A673 (cell line): ENCODE results near the gene PSG1. TPM values are rescaled to one million over a fixed set of nuclear protein-coding genes. Genes with fewer than 3 reads are reported as not detected.
"Not testable (repeated sequence)": the region's sequence is repeated elsewhere in the genome, so short reads cannot be mapped to it uniquely, and the experiment has no call there.

Source experiments
- BruUV-seq: library from RNA; stranded (reverse); fragments of 400-500 nt; replicated peaks from 2 replicates; lab custom pipeline; 2021; lab: Mats Ljungman, UMichigan
- CTCF ChIA-PET: fragments of 300-600 bp; sonication (Branson Sonifier 250); formaldehyde crosslinking; loops from one replicate; lab custom pipeline; 2022; ENCODE audit warnings: antibody characterized with exemption; lab: Charles Lee
- POLR2A ChIA-PET: fragments of 300-600 bp; sonication (Branson Sonifier 250); formaldehyde crosslinking; loops from one replicate; lab custom pipeline; 2022; ENCODE audit warnings: antibody characterized with exemption; ENCODE audit not compliant: low non-redundant PET; lab: Charles Lee
- DNase-seq: peaks from one replicate; pipeline ENCODE4 v3.0.0-alpha.2; 2015; ENCODE audit warnings: low spot score
- H3K27ac ChIP-seq: fragments of 200-600 bp; sonication (generic); 2 replicates; pipeline ENCODE4 v1.5.1; 2016; ENCODE audit warnings: mixed run types, low read depth, mild to moderate bottlenecking, mixed read lengths, antibody characterized with exemption, low read length; ENCODE audit not compliant: poor library complexity, severe bottlenecking
- H3K27me3 ChIP-seq: fragments of 200-600 bp; sonication (generic); replicated peaks from 2 replicates; pipeline ENCODE4 v1.6.1; 2017; ENCODE audit warnings: mixed run types, low read depth, mild to moderate bottlenecking, mixed read lengths, antibody characterized with exemption, low read length; ENCODE audit not compliant: insufficient read depth, poor library complexity
- H3K36me3 ChIP-seq: fragments of 200-600 bp; sonication (generic); 2 replicates; pipeline ENCODE4 v1.6.1; 2016; ENCODE audit warnings: mixed run types, mild to moderate bottlenecking, mixed read lengths, antibody characterized with exemption, low read length; ENCODE audit not compliant: insufficient read depth, poor library complexity, severe bottlenecking
- H3K4me1 ChIP-seq: fragments of 200-600 bp; sonication (generic); 2 replicates; pipeline ENCODE4 v1.6.1; 2017; ENCODE audit warnings: mixed run types, mild to moderate bottlenecking, mixed read lengths, antibody characterized with exemption, low read length; ENCODE audit not compliant: insufficient read depth, poor library complexity, severe bottlenecking
- H3K4me3 ChIP-seq: fragments of 200-600 bp; sonication (generic); 2 replicates; pipeline ENCODE4 v1.5.1; 2016; ENCODE audit warnings: low read depth, mixed run types, mild to moderate bottlenecking, mixed read lengths, low read length; ENCODE audit not compliant: poor library complexity, severe bottlenecking
- H3K9me3 ChIP-seq: fragments of 200-600 bp; sonication (generic); 2 replicates; pipeline ENCODE4 v1.6.1; 2016; ENCODE audit warnings: mixed run types, low read depth, mild to moderate bottlenecking, mixed read lengths, antibody characterized with exemption, low read length; ENCODE audit not compliant: poor library complexity, severe bottlenecking
- CTCF ChIP-seq: fragments of 300-800, 200-600 bp; sonication (generic); conservative IDR thresholded peaks from 2 replicates; pipeline ENCODE4 v1.5.1; 2017; ENCODE audit warnings: low read depth, mild to moderate bottlenecking, antibody characterized with exemption, low read length, moderate library complexity, mixed read lengths
- intact Hi-C: fragments of 100-400 bp; cut with micrococcal nuclease; formaldehyde crosslinking; loops from one replicate; pipeline ENCODE4 v1.10.0; 2022; ENCODE audit not compliant: unreplicated experiment
- total RNA-seq: library from RNA; stranded (reverse); gene quantifications from 2 replicates; pipeline ENCODE4 v1.2.3, GENCODE V29; 2021

PSG1 gene
- total RNA-seq, 1 experiment from 2014 or later, result not detected

- H3K36me3 ChIP-seq, H3K27me3 ChIP-seq, H3K4me3 ChIP-seq, H3K27ac ChIP-seq, CTCF ChIA-PET, H3K4me1 ChIP-seq, H3K9me3 ChIP-seq, intact Hi-C loops, BruUV-seq, POLR2A ChIA-PET: not testable (repeated sequence)
- peak; percentile 12 for DNase-seq
- peak; percentile 64 for TF ChIP-seq CTCF
These were observed 22.5 kb downstream of the PSG1 start for GRCh38 chr19:42856866-42857543.

- H3K9me3 ChIP-seq, H3K27ac ChIP-seq, BruUV-seq, H3K27me3 ChIP-seq, intact Hi-C loops, H3K36me3 ChIP-seq, H3K4me3 ChIP-seq, H3K4me1 ChIP-seq, POLR2A ChIA-PET, DNase-seq, CTCF ChIA-PET: not testable (repeated sequence)
These were observed 24.8 kb downstream of the PSG1 start for GRCh38 chr19:42854745-42855144.

GRCh38 chr19:42853231-42853630 is 26.3 kb downstream of the PSG1 start:
- BruUV-seq, CTCF ChIA-PET, H3K4me1 ChIP-seq, H3K27me3 ChIP-seq, H3K36me3 ChIP-seq, POLR2A ChIA-PET, DNase-seq, intact Hi-C loops, H3K9me3 ChIP-seq, H3K27ac ChIP-seq, H3K4me3 ChIP-seq: not testable (repeated sequence)

- H3K4me1 ChIP-seq, POLR2A ChIA-PET, H3K27ac ChIP-seq, BruUV-seq, H3K4me3 ChIP-seq, DNase-seq, H3K27me3 ChIP-seq, H3K9me3 ChIP-seq, intact Hi-C loops, CTCF ChIA-PET, H3K36me3 ChIP-seq: not testable (repeated sequence)
These were observed 26.7 kb downstream of the PSG1 start for GRCh38 chr19:42852821-42853220.

GRCh38 chr19:42851718-42852280 is 27.7 kb downstream of the PSG1 start:
- BruUV-seq, H3K27me3 ChIP-seq, H3K9me3 ChIP-seq, POLR2A ChIA-PET, CTCF ChIA-PET, H3K27ac ChIP-seq, intact Hi-C loops, H3K4me3 ChIP-seq, DNase-seq, H3K36me3 ChIP-seq, H3K4me1 ChIP-seq: not testable (repeated sequence)
